CD14-positive monocyte (primary cell): ENCODE results near the gene ZFPL1. TPM values are rescaled to one million over a fixed set of nuclear protein-coding genes. Genes with fewer than 3 reads are reported as not detected.

Experiments used
- DNase-seq, 3 donors: peaks; one replicate each; pipeline ENCODE4 v3.0.0-alpha.2; 2011 to 2022
- H2AFZ ChIP-seq: 2 replicates; pipeline ENCODE4 v1.6.0; 2012; ENCODE audit warnings: mild to moderate bottlenecking, low read depth, low read length, inconsistent platforms; ENCODE audit not compliant: insufficient read depth, poor library complexity, severe bottlenecking
- H3K27ac ChIP-seq, 2 donors: 1 replicate in 1 of 2; 2 replicates in 1 of 2; pipeline ENCODE4 v1.5.1; 2012 to 2013; ENCODE audit warnings: low read length in 2 of 2, control low read depth in 1 of 2, inconsistent platforms in 1 of 2, low read depth in 1 of 2, mild to moderate bottlenecking in 1 of 2
- H3K27me3 ChIP-seq, 2 donors: one replicate each; pipeline versions ENCODE4 v1.6.0 to v1.6.1; 2011 to 2013; ENCODE audit warnings: low read length in 2 of 2; ENCODE audit not compliant: control insufficient read depth in 2 of 2, insufficient read depth in 2 of 2
- H3K36me3 ChIP-seq, 2 donors: replicated peaks in 1 of 2; 1 replicate in 1 of 2; 2 replicates in 1 of 2; pipeline versions ENCODE4 v1.5.1 to v1.6.1; 2012 to 2013; ENCODE audit warnings: low read length in 2 of 2, control low read depth in 1 of 2, inconsistent platforms in 1 of 2, mild to moderate bottlenecking in 1 of 2; ENCODE audit not compliant: insufficient read depth in 2 of 2, control insufficient read depth in 1 of 2
- H3K4me1 ChIP-seq, 2 donors: 1 replicate in 1 of 2; 2 replicates in 1 of 2; pipeline versions ENCODE4 v1.5.1 to v1.6.1; 2012 to 2013; ENCODE audit warnings: low read length in 2 of 2, control low read depth in 1 of 2, inconsistent platforms in 1 of 2, mild to moderate bottlenecking in 1 of 2, moderate library complexity in 1 of 2; ENCODE audit not compliant: insufficient read depth in 2 of 2, control insufficient read depth in 1 of 2
- H3K4me2 ChIP-seq: replicated peaks from 2 replicates; pipeline ENCODE3; 2012; ENCODE audit warnings: low read length, moderate library complexity, mild to moderate bottlenecking; ENCODE audit not compliant: poor library complexity, severe bottlenecking; ENCODE audit errors: extremely low read depth
- H3K4me3 ChIP-seq, 3 experiments: fragments of 200-600 bp in 1 of 3; sonication (generic) in 1 of 3; replicated peaks in 1 of 3; 1 replicate in 2 of 3; 2 replicates in 1 of 3; pipeline ENCODE4 v1.5.1; 2011 to 2013; ENCODE audit warnings: low read length in 3 of 3, mild to moderate bottlenecking in 3 of 3, control low read depth in 2 of 3, low read depth in 2 of 3, inconsistent platforms in 1 of 3, moderate library complexity in 1 of 3
- H3K79me2 ChIP-seq: 2 replicates; pipeline ENCODE4 v1.6.0; 2012; ENCODE audit warnings: mild to moderate bottlenecking, control low read depth, inconsistent platforms, low read length, moderate library complexity; ENCODE audit not compliant: insufficient read depth
- H3K9ac ChIP-seq: 2 replicates; pipeline ENCODE4 v1.6.0; 2017; ENCODE audit warnings: low read length, mild to moderate bottlenecking; ENCODE audit not compliant: insufficient read depth, poor library complexity, severe bottlenecking
- H3K9me3 ChIP-seq, 2 donors: replicated peaks in 1 of 2; 1 replicate in 1 of 2; 2 replicates in 1 of 2; pipeline versions ENCODE4 v1.5.1 to v1.6.1; 2012 to 2013; ENCODE audit warnings: low read length in 2 of 2, control low read depth in 1 of 2; ENCODE audit not compliant: control insufficient read depth in 1 of 2, insufficient read depth in 1 of 2
- H4K20me1 ChIP-seq: 2 replicates; pipeline ENCODE4 v1.6.0; 2012; ENCODE audit warnings: mild to moderate bottlenecking, low read length, control low read depth, moderate library complexity; ENCODE audit not compliant: insufficient read depth
- H3K27ac Mint-ChIP-seq, 7 donors: one replicate each; pipeline ENCODE4 v1.8.0; 2020; ENCODE audit warnings: mild to moderate bottlenecking in 7 of 7, mixed read lengths in 7 of 7, moderate library complexity in 6 of 7, inconsistent platforms in 2 of 7
- H3K27me3 Mint-ChIP-seq, 3 donors: one replicate each; pipeline ENCODE4 v1.8.0; 2021 to 2022; ENCODE audit warnings: low read depth in 3 of 3, mild to moderate bottlenecking in 3 of 3, mixed read lengths in 3 of 3, moderate library complexity in 3 of 3, inconsistent platforms in 1 of 3
- H3K36me3 Mint-ChIP-seq, 2 donors: one replicate each; pipeline ENCODE4 v1.8.0; 2020; ENCODE audit warnings: mixed read lengths in 2 of 2, inconsistent platforms in 1 of 2, mild to moderate bottlenecking in 1 of 2
- H3K4me1 Mint-ChIP-seq: one replicate; pipeline ENCODE4 v1.8.0; 2020; ENCODE audit warnings: mild to moderate bottlenecking, mixed read lengths
- H3K4me3 Mint-ChIP-seq, 2 donors: one replicate each; pipeline ENCODE4 v1.8.0; 2020; ENCODE audit warnings: mild to moderate bottlenecking in 2 of 2, mixed read lengths in 2 of 2, moderate library complexity in 1 of 2
- H3K9me3 Mint-ChIP-seq, 7 donors: one replicate each; pipeline ENCODE4 v1.8.0; 2020 to 2022; ENCODE audit warnings: mixed read lengths in 7 of 7, mild to moderate bottlenecking in 6 of 7, moderate library complexity in 6 of 7, inconsistent platforms in 2 of 7
- CTCF ChIP-seq: fragments of 200-600 bp; IDR thresholded peaks from one replicate; pipeline ENCODE4 v1.8.0; 2022; ENCODE audit warnings: antibody characterized with exemption, mild to moderate bottlenecking
- WGBS: methylation state at CpG from one replicate; pipeline ENCODE4 v1.1.5; 2013; ENCODE audit warnings: missing lambda C conversion rate; ENCODE audit not compliant: insufficient coverage; 5-methylcytosine and 5-hydroxymethylcytosine counted together
- intact Hi-C, 2 donors: fragments of 100-400 bp; cut with micrococcal nuclease; formaldehyde crosslinking; loops; one replicate each; pipeline versions ENCODE4 v1.15.0 to v1.15.1; 2023
- polyA plus RNA-seq, 3 donors: library from polyadenylated mRNA; depleted of rRNA in 1 of 3; unstranded in 2 of 3; stranded (reverse) in 1 of 3; fragments of 300-500 nt in 2 of 3; fragments of >200 nt in 1 of 3; fragmentation: Illumina TruSeq in 2 of 3; gene quantifications; 1 replicate in 2 of 3; 2 replicates in 1 of 3; pipeline ENCODE4 v1.2.3, GENCODE V29; 2012 to 2021

ZFPL1 gene
- polyA plus RNA-seq, 3 donors: 25.1 to 41.1 (median 27.2) TPM

DNA sequence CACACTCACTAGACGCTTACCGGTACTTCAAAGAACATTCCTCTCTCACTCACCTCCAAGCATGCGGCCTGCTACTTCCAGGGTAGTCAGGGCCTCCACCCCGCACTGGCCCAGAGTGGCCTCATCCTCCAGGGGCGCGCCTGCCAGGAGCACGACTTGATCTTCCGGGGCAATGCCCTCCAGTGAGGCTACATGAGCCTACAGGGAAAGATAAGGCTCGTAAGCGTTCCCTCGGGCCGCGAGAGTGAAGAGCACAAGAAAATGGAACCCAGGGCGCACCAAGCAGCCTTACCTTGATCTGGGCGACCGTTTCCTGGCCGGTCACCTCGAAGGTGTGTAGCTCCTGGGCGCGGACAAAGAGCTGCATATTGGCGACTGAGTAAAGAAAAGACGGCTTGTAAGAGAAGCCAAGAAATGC lies 37.4 kb downstream of the ZFPL1 start:
- H3K4me1 ChIP-seq: peaks cover 24 to 40% of the 10 kb centered on the region in 2 donors
- Mint-ChIP-seq H3K4me1 (peaks cover 21% of the 10 kb centered on the region), H3K27ac (peak overlapping the region; percentile 99 to 100 (median 99)), H3K4me3 (peak overlapping the region; percentile 96 to 98), H3K27me3 (no peaks in the 10 kb centered on the region), H3K9me3 (no peaks in the 10 kb centered on the region), H3K36me3 (peaks cover 54 to 63% of the 10 kb centered on the region in 2 donors)
- H3K79me2 ChIP-seq: peaks cover 64% of the 10 kb centered on the region
- no peak for TF ChIP-seq CTCF
- peak overlapping the region; percentile 87 to 99 for H3K27ac ChIP-seq
- peaks cover 12% of the 10 kb centered on the region for H4K20me1 ChIP-seq
- no peaks in the 10 kb centered on the region for H3K9me3 ChIP-seq
- peak overlapping the region; percentile 89 for H3K4me2 ChIP-seq
- peak in 2 of 3 donors; percentile 38 to 43 for DNase-seq
- H3K4me3 ChIP-seq: peak overlapping the region; percentile 72 to 93 (median 91)
- H3K27me3 ChIP-seq: no peaks in the 10 kb centered on the region
- intact Hi-C loops: loop anchor here in 1 of 2 donors (5.0 kb wide), 1 partner anchor 204 kb away; the partner anchor contains the start of gene ATG2A
- peak overlapping the region; percentile 92 for H2AFZ ChIP-seq
- WGBS: under 1% methylated on average over 22 of the region's 22 CpGs
- peaks cover 47 to 56% of the 10 kb centered on the region in 2 donors for H3K36me3 ChIP-seq
- peak overlapping the region; percentile 98 for H3K9ac ChIP-seq

DNA sequence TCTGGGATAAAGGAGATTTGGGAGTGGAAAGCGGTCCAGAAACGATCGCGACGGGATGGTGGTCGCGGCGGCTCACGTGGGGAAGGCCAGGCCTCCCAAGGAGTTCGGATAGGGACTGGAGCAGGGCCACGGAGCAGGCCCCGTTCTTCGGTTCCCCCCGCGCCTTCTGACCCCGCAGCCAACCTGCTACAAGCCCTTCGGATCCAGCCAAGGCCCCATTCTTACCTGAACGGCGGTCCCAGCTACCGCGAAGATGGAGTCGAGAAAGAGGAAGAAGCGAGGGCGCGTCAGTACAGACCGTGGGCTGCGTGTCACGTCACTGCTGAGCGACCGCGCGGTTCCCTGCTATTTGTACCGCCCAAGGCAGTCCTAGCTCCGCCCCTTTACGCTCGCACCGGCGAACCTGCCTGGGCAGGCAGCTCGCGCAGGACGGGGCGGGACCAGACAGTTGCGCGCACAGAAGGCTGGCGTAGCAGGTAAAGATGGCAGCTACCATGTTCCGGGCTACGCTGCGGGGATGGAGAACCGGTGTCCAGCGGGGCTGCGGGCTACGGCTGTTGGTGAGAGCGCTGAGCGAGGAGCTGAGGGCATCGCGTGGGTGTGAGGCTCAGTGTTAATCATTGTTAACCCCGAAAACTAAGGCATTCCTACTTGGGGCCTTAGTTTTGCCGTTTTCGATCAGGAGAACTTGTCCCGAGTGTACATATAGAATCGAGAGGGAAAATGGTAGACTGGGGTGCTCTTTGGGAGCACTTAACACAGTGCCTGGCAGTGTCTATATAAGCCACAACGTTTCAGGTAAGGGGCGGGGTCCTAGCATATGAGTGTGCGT lies 38.1 kb downstream of the ZFPL1 start, which contains the start of the genes FAU and MRPL49:
Gene FAU, minus strand, starts transcription at position 270 of the 832 bp plus-strand sequence. CDS start 321 bp downstream, outside the sequence.
Gene MRPL49, plus strand, starts transcription at position 457 of the 832 bp plus-strand sequence. Its CDS starts 26 bp downstream, at position 483.
- H3K4me1 Mint-ChIP-seq: peaks cover 17% of the 10 kb centered on the region
- Histone ChIP-seq H3K4me1 (peaks cover 18 to 34% of the 10 kb centered on the region in 2 donors), H3K79me2 (peaks cover 58% of the 10 kb centered on the region)

More for the DNA sequence above, 38.1 kb downstream of the ZFPL1 start, which contains the start of the genes FAU and MRPL49:
- peak within 1 kb of the TSS; percentile 89 for H3K4me2 ChIP-seq
- peaks cover 14% of the 10 kb centered on the region for H4K20me1 ChIP-seq
- intact Hi-C loops: loop anchor here (2.0 to 5.0 kb wide), 2 partner anchors 37 to 205 kb away; partner anchors contain the start of genes CDCA5 (in 2 of the 2), ZFPL1 (in 2 of the 2) and ATG2A (in 1 of the 2)
- H3K36me3 ChIP-seq: peaks cover 53 to 62% of the 10 kb centered on the region in 2 donors
- H3K9me3 Mint-ChIP-seq: no peaks in the 10 kb centered on the region
- H3K27me3 ChIP-seq: no peaks in the 10 kb centered on the region
- H3K9ac ChIP-seq: peak within 1 kb of the TSS; percentile 98
- H3K27ac ChIP-seq: peak within 1 kb of the TSS; percentile 87 to 99
- H2AFZ ChIP-seq: peak within 1 kb of the TSS; percentile 92
- no peaks in the 10 kb centered on the region for H3K9me3 ChIP-seq
- H3K27ac Mint-ChIP-seq: peak within 1 kb of the TSS; percentile 99 to 100 (median 99)
- H3K27me3 Mint-ChIP-seq: no peaks in the 10 kb centered on the region
- DNase-seq: peak; percentile 98 to 99 (median 99)
- no peak for TF ChIP-seq CTCF
- under 1% methylated on average over 56 of the region's 64 CpGs for WGBS
- peak within 1 kb of the TSS; percentile 72 to 93 (median 91) for H3K4me3 ChIP-seq
- peak within 1 kb of the TSS; percentile 96 to 98 for H3K4me3 Mint-ChIP-seq
- peaks cover 59 to 69% of the 10 kb centered on the region in 2 donors for H3K36me3 Mint-ChIP-seq
